ENCODE data around the gene AGAP1. TPM values are rescaled to one million over a fixed set of nuclear protein-coding genes. Genes with fewer than 3 reads are reported as not detected.
"Not testable (repeated sequence)": the region's sequence is repeated elsewhere in the genome, so short reads cannot be mapped to it uniquely, and the experiment has no call there.

AGAP1 gene
- polyA plus RNA-seq, 2 of the 4 experiments (the other 2 are of a cell fraction): 20.2 to 21.9 TPM

- CTCF ChIA-PET: no interaction called here
- peaks cover 11% of the 10 kb centered on the region; the same call in 2 of the 3 replicates for H3K9me3 ChIP-seq
- no peak for DNase-seq (ENCODE audit: low read depth in 1 of 2, low spot score in 1 of 2)
- no peak overlapping the region for H3K27ac ChIP-seq
- TF ChIP-seq, protein P1, sequence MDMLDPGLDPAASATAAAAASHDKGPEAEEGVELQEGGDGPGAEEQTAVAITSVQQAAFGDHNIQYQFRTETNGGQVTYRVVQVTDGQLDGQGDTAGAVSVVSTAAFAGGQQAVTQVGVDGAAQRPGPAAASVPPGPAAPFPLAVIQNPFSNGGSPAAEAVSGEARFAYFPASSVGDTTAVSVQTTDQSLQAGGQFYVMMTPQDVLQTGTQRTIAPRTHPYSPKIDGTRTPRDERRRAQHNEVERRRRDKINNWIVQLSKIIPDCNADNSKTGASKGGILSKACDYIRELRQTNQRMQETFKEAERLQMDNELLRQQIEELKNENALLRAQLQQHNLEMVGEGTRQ (IDR thresholded peaks at IDR 0.05): no peak
- TF ChIP-seq SMC3 (IDR thresholded peaks at IDR 0.05) (no peak), CHD4 (IDR thresholded peaks at IDR 0.05; ENCODE audit: borderline replicate concordance) (no peak), PHF8 (IDR thresholded peaks at IDR 0.05; ENCODE audit: borderline replicate concordance, low read depth) (no peak), KDM5A (IDR thresholded peaks at IDR 0.05) (no peak), HOXB5 (CRISPR knock-in tag; IDR thresholded peaks at IDR 0.05) (no peak), RCOR1 (IDR thresholded peaks at IDR 0.05; ENCODE audit: low read depth, low read length) (no peak), MAZ (IDR thresholded peaks at IDR 0.05; ENCODE audit: borderline replicate concordance, low read depth, low read length) (no peak), TP53 (CRISPR knock-in tag; IDR thresholded peaks at IDR 0.05) (no peak), SREBF2 (IDR thresholded peaks at IDR 0.05) (no peak), RAD21 (conservative IDR thresholded peaks at IDR 0.05 in 1 of 2, IDR thresholded peaks at IDR 0.05 in 1 of 2) (no peak), NR3C1 (IDR thresholded peaks at IDR 0.05) (no peak), MAX (IDR thresholded peaks at IDR 0.05) (no peak), BHLHE40 (IDR thresholded peaks at IDR 0.05; ENCODE audit: low read depth, low read length) (no peak)
- TF ChIP-seq, protein P2, sequence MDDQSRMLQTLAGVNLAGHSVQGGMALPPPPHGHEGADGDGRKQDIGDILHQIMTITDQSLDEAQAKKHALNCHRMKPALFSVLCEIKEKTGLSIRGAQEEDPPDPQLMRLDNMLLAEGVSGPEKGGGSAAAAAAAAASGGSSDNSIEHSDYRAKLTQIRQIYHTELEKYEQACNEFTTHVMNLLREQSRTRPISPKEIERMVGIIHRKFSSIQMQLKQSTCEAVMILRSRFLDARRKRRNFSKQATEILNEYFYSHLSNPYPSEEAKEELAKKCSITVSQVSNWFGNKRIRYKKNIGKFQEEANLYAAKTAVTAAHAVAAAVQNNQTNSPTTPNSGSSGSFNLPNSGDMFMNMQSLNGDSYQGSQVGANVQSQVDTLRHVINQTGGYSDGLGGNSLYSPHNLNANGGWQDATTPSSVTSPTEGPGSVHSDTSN (IDR thresholded peaks at IDR 0.05): no peak
- TF ChIP-seq, protein P3, sequence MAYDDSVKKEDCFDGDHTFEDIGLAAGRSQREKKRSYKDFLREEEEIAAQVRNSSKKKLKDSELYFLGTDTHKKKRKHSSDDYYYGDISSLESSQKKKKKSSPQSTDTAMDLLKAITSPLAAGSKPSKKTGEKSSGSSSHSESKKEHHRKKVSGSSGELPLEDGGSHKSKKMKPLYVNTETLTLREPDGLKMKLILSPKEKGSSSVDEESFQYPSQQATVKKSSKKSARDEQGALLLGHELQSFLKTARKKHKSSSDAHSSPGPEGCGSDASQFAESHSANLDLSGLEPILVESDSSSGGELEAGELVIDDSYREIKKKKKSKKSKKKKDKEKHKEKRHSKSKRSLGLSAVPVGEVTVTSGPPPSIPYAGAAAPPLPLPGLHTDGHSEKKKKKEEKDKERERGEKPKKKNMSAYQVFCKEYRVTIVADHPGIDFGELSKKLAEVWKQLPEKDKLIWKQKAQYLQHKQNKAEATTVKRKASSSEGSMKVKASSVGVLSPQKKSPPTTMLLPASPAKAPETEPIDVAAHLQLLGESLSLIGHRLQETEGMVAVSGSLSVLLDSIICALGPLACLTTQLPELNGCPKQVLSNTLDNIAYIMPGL (CRISPR knock-in tag; IDR thresholded peaks at IDR 0.05; ENCODE audit: borderline replicate concordance): no peak
- POLR2A ChIA-PET: no interaction called here
- ATAC-seq: no peak
- no peak overlapping the region for H3K4me2 ChIP-seq
- FAIRE-seq: no peak
- no peak overlapping the region for H3K4me3 ChIP-seq
- H3K4me1 ChIP-seq: no peaks in the 10 kb centered on the region
- WGBS (ENCODE audit: missing lambda C conversion rate): 67% methylated on average over 8 of the region's 9 CpGs
Observed at GRCh38 chr2:236061497-236061896, 567.7 kb downstream of the AGAP1 start.

- TF ChIP-seq NR3C1 (IDR thresholded peaks at IDR 0.05) (no peak), FOSB (CRISPR knock-in tag; IDR thresholded peaks at IDR 0.05) (no peak), HOXB13 (CRISPR knock-in tag; IDR thresholded peaks at IDR 0.05; ENCODE audit: low read depth) (no peak), E2F6 (IDR thresholded peaks at IDR 0.05; ENCODE audit: borderline replicate concordance, low read depth) (no peak), MYC (IDR thresholded peaks at IDR 0.05; ENCODE audit: borderline replicate concordance, low read length) (no peak), MAFK (IDR thresholded peaks at IDR 0.05; ENCODE audit: partially characterized antibody) (no peak), TP53 (CRISPR knock-in tag; IDR thresholded peaks at IDR 0.05) (no peak), SMC3 (IDR thresholded peaks at IDR 0.05) (no peak), KDM1A (IDR thresholded peaks at IDR 0.05; ENCODE audit: low read depth) (no peak), SREBF2 (IDR thresholded peaks at IDR 0.05) (no peak), POLR2AphosphoS2 (conservative IDR thresholded peaks at IDR 0.05; ENCODE audit: low read length) (no peak), BHLHE40 (IDR thresholded peaks at IDR 0.05; ENCODE audit: low read depth, low read length) (no peak), RAD21 (conservative IDR thresholded peaks at IDR 0.05 in 1 of 2, IDR thresholded peaks at IDR 0.05 in 1 of 2) (no peak), CEBPB (IDR thresholded peaks at IDR 0.05) (no peak), EHMT2 (IDR thresholded peaks at IDR 0.05; ENCODE audit: low read depth) (no peak), EHF (CRISPR knock-in tag; IDR thresholded peaks at IDR 0.05) (no peak), RARB (CRISPR knock-in tag; IDR thresholded peaks at IDR 0.05) (no peak), RNF2 (IDR thresholded peaks at IDR 0.05; ENCODE audit: borderline replicate concordance, low read depth) (no peak)
- TF ChIP-seq, protein P2 (IDR thresholded peaks at IDR 0.05): no peak
- Histone ChIP-seq H3K4me3 (no peak overlapping the region), H3K9me3 (peaks cover 11% of the 10 kb centered on the region; the same call in 2 of the 3 replicates), H3K27ac (no peak overlapping the region), H3K4me2 (no peak overlapping the region), H3K4me1 (no peaks in the 10 kb centered on the region)
- DNase-seq (ENCODE audit: low read depth in 1 of 2, low spot score in 1 of 2) (no peak), ATAC-seq (no peak), FAIRE-seq (no peak)
- ChIA-PET CTCF (interaction anchor here (1.1 kb wide), 1 partner anchor 13 kb away, joined by 3 read pairs; no protein-coding TSS in a partner anchor), POLR2A (no interaction called here)
- WGBS (ENCODE audit: missing lambda C conversion rate): 91% methylated on average over 12 of the region's 12 CpGs
Observed at GRCh38 chr2:236061899-236062298, 568.1 kb downstream of the AGAP1 start.

DNA sequence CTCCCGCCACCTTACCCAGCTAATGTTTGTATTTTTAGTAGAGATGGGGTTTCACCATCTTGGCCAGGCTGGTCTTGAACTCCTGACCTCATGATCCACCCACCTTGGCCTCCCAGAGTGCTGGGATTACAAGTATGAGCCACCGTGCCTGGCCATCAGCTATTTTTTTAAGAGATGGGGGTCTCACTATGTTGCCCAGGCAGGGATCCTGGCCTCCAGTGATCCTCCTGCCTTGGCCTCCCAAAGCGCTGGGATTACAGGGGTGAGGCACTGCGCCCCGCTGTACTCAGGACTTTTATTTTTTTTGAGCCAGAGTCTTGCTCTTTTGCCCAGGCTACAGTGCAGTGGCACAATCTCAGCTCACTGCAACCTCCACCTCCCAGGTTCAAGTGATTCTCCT, 569.0 kb downstream of the AGAP1 start:
- H3K27ac ChIP-seq; FAIRE-seq; POLR2A ChIA-PET; DNase-seq (ENCODE audit: low read depth in 1 of 2, low spot score in 1 of 2); H3K9me3 ChIP-seq; ATAC-seq; H3K4me3 ChIP-seq; H3K4me2 ChIP-seq; H3K4me1 ChIP-seq: not testable (repeated sequence)
- WGBS (ENCODE audit: missing lambda C conversion rate): 100% methylated on average over 5 of the region's 5 CpGs
- CTCF ChIA-PET: interaction anchor here (1.1 kb wide), 1 partner anchor 14 kb away, joined by 3 read pairs; no protein-coding TSS in a partner anchor

All from A549 (cell line).